OCI-LY3 (cell line): ENCODE results near the gene SGCA.

Experiments used
- H2AFZ ChIP-seq: fragments of 200-600, 300-600 bp; shearing (Covaris generic); 2 replicates; pipeline ENCODE4 v1.6.0; 2014; ENCODE audit warnings: antibody characterized with exemption, low read depth, low read length
- H3K27ac ChIP-seq: fragments of 200-600, 300-600 bp; sonication (generic); 2 replicates; pipeline ENCODE4 v1.5.1; 2014; ENCODE audit warnings: mild to moderate bottlenecking, low read length, moderate library complexity, mixed read lengths
- H3K27me3 ChIP-seq: fragments of 200-600, 300-600 bp; sonication (generic); 2 replicates; pipeline ENCODE4 v1.6.1; 2014; ENCODE audit warnings: low read depth, low read length, mixed read lengths
- H3K36me3 ChIP-seq: fragments of 200-600, 300-600 bp; sonication (generic); replicated peaks from 2 replicates; pipeline ENCODE3; 2014; ENCODE audit warnings: low read depth, low read length, mixed read lengths
- H3K4me1 ChIP-seq: fragments of 300-600, 200-600 bp; sonication (generic); 2 replicates; pipeline ENCODE4 v1.6.1; 2014; ENCODE audit warnings: low read length, mixed read lengths
- H3K4me2 ChIP-seq: fragments of 200-600, 300-600 bp; sonication (generic); 2 replicates; pipeline ENCODE4 v1.6.1; 2014; ENCODE audit warnings: low read length, mixed read lengths
- H3K4me3 ChIP-seq: fragments of 300-600, 200-600 bp; sonication (generic); 2 replicates; pipeline ENCODE4 v1.5.1; 2014; ENCODE audit warnings: antibody characterized with exemption, mild to moderate bottlenecking, low read length, moderate library complexity
- H3K79me2 ChIP-seq: fragments of 300-600, 200-600 bp; shearing (Covaris generic); 2 replicates; pipeline ENCODE4 v1.6.1; 2014; ENCODE audit warnings: mild to moderate bottlenecking, low read length, mixed read lengths
- H3K9ac ChIP-seq: fragments of 300-600, 200-600 bp; shearing (Covaris generic); 2 replicates; pipeline ENCODE4 v1.6.0; 2014; ENCODE audit warnings: mild to moderate bottlenecking, low read length, moderate library complexity
- H3K9me3 ChIP-seq: fragments of 200-600, 300-600 bp; shearing (Covaris generic); 2 replicates; pipeline ENCODE4 v1.6.1; 2014; ENCODE audit warnings: low read length, mixed read lengths; ENCODE audit not compliant: insufficient read depth
- H4K20me1 ChIP-seq: fragments of 200-600, 300-600 bp; sonication (generic); 2 replicates; pipeline ENCODE4 v1.6.1; 2016; ENCODE audit warnings: low read length, mixed read lengths; ENCODE audit not compliant: insufficient read depth
- EZH2phosphoT487 ChIP-seq: fragments of 200-600 bp; shearing (Covaris generic); IDR thresholded peaks from 2 replicates; pipeline ENCODE4 v1.6.1; 2018; ENCODE audit warnings: antibody characterized with exemption, mixed run types, low read depth
- TF ChIP-seq, protein P1 (sequence below): fragments of 200-600, 300-600 bp; sonication (generic); IDR thresholded peaks from 2 replicates; pipeline ENCODE4 v1.5.1; 2014; ENCODE audit warnings: antibody characterized with exemption, low read length, low read depth

Gene SGCA

DNA sequence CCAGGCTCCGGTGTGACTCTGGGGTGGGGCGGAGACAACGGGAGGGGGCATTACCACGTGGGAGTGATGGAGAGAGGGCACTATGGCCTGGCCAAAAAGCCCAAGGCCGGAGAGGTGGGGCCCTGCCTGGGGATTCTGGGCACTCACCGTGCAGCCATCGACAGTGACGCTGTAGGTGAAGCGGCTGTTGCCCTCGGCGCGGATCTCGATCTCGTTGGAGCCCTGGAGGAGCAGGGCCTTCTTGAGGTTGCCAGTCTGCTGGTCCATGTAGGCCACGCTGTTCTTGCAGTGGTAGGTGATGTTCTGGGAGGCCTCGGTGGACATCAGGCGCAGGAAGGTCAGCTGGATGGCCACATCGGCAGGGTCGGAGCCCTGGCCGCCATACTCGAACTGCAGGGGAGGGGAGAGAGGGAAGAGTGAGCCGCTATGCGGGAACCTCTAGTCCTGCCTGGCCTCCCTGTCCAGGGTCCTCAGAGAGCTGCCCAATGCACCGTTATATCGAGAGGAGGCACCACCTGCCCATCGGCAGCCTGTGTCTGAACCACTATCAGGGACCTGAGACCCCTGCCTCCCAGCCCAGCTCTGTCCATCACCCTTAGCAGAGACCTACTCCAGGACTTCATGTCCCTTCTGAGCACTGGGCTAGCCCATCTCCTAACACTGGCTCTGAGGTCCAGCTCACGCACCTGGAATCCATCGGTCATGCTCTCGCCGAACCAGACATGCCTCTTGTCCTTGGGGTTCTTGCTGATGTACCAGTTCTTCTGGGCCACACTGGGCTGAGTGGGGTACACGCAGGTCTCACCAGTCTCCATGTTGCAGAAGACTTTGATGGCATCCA is 20.0 kb downstream of the SGCA start:
- no peaks in the 10 kb centered on the region for H3K27me3 ChIP-seq
- H3K27ac ChIP-seq = no peak overlapping the region
- H4K20me1 ChIP-seq = no peaks in the 10 kb centered on the region
- no peaks in the 10 kb centered on the region for H3K9me3 ChIP-seq
- peaks cover 49% of the 10 kb centered on the region for H3K4me1 ChIP-seq
- TF ChIP-seq, protein P1, sequence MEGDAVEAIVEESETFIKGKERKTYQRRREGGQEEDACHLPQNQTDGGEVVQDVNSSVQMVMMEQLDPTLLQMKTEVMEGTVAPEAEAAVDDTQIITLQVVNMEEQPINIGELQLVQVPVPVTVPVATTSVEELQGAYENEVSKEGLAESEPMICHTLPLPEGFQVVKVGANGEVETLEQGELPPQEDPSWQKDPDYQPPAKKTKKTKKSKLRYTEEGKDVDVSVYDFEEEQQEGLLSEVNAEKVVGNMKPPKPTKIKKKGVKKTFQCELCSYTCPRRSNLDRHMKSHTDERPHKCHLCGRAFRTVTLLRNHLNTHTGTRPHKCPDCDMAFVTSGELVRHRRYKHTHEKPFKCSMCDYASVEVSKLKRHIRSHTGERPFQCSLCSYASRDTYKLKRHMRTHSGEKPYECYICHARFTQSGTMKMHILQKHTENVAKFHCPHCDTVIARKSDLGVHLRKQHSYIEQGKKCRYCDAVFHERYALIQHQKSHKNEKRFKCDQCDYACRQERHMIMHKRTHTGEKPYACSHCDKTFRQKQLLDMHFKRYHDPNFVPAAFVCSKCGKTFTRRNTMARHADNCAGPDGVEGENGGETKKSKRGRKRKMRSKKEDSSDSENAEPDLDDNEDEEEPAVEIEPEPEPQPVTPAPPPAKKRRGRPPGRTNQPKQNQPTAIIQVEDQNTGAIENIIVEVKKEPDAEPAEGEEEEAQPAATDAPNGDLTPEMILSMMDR = no peak
- TF ChIP-seq EZH2phosphoT487 = no peak
- H3K36me3 ChIP-seq = peaks cover 50% of the 10 kb centered on the region
- peaks cover 7% of the 10 kb centered on the region; the same call in 1 of the 2 replicates for H3K79me2 ChIP-seq
- peak overlapping the region; percentile 48 for H3K4me2 ChIP-seq
- no peak overlapping the region for H3K9ac ChIP-seq
- H2AFZ ChIP-seq = no peak overlapping the region
- H3K4me3 ChIP-seq = no peak overlapping the region

- TF ChIP-seq EZH2phosphoT487 = no peak
- TF ChIP-seq, protein P1 = no peak
- peaks cover 17% of the 10 kb centered on the region for H3K79me2 ChIP-seq
- no peak overlapping the region for H3K4me2 ChIP-seq
- H3K4me1 ChIP-seq = peaks cover 59% of the 10 kb centered on the region
- H4K20me1 ChIP-seq = no peaks in the 10 kb centered on the region
- no peak overlapping the region for H3K4me3 ChIP-seq
- H3K9ac ChIP-seq = no peak overlapping the region
- H3K9me3 ChIP-seq = no peaks in the 10 kb centered on the region
- H3K27ac ChIP-seq = no peak overlapping the region
- H3K27me3 ChIP-seq = no peaks in the 10 kb centered on the region
- peaks cover 57% of the 10 kb centered on the region for H3K36me3 ChIP-seq
- H2AFZ ChIP-seq = no peak overlapping the region
Measured at GRCh38 chr17:50186661-50187393, 21.0 kb downstream of the SGCA start.

DNA sequence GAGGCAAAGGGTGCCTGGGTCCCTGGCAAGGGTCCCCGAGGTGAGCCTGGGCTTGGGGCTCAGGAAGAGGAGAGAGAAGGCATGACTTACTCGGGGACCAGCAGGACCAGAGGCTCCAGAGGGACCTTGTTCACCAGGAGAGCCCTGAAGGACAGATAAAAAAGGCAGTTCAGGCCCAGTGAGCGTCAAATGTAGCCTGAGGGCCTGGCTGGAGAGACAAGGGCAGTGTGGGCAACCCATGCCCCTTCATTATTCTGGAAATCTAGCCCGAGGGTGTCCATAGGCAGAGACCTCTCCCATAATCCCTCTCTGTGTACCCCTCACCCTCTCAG is 21.6 kb downstream of the SGCA start:
- TF ChIP-seq EZH2phosphoT487 = no peak
- TF ChIP-seq, protein P1 = no peak
- Histone ChIP-seq H3K9ac (no peak overlapping the region), H4K20me1 (no peaks in the 10 kb centered on the region), H3K9me3 (no peaks in the 10 kb centered on the region), H3K79me2 (peaks cover 23% of the 10 kb centered on the region), H3K4me1 (peaks cover 64% of the 10 kb centered on the region), H3K36me3 (peaks cover 61% of the 10 kb centered on the region), H3K27ac (no peak overlapping the region), H3K4me2 (no peak overlapping the region), H3K27me3 (no peaks in the 10 kb centered on the region), H3K4me3 (no peak overlapping the region), H2AFZ (no peak overlapping the region)
